HG02798 (cell line): ENCODE results near the gene EML6.
A peak's percentile ranks its signal among the peaks of the same experiment; 100 is the strongest.
"Not testable (repeated sequence)": the region's sequence is repeated elsewhere in the genome, so short reads cannot be mapped to it uniquely, and the experiment has no call there.

Source experiments
- ATAC-seq: cut with Tn5 transposase; IDR thresholded peaks from one replicate; pipeline ENCODE4 v1.9.1; 2021; ENCODE audit warnings: mild to moderate bottlenecking; ENCODE audit not compliant: unreplicated experiment, poor library complexity

EML6 gene

GRCh38 chr2:54979321-54980044 is 256.0 kb downstream of the EML6 start:
- ATAC-seq = no peak

- ATAC-seq = no peak
These were observed 257.9 kb downstream of the EML6 start for GRCh38 chr2:54981385-54981784.

- no peak for ATAC-seq
These were observed 260.1 kb downstream of the EML6 start for GRCh38 chr2:54983345-54984220.

GRCh38 chr2:54984476-54984875 is 261.0 kb downstream of the EML6 start:
- no peak for ATAC-seq

GRCh38 chr2:54986264-54986663 is 262.8 kb downstream of the EML6 start:
- no peak for ATAC-seq

- no peak for ATAC-seq
These were observed 265.1 kb downstream of the EML6 start for GRCh38 chr2:54988612-54989011.

- ATAC-seq = not testable (repeated sequence)
These were observed 267.2 kb downstream of the EML6 start for GRCh38 chr2:54990694-54991093.

GRCh38 chr2:54995553-54995952 is 272.1 kb downstream of the EML6 start:
- ATAC-seq = no peak

GRCh38 chr2:54997826-54998225 is 274.4 kb downstream of the EML6 start:
- no peak for ATAC-seq

- no peak for ATAC-seq
These were observed 275.7 kb downstream of the EML6 start for GRCh38 chr2:54999182-54999581.

GRCh38 chr2:55000341-55000740 is 276.9 kb downstream of the EML6 start:
- ATAC-seq = no peak

GRCh38 chr2:55001716-55002115 is 278.3 kb downstream of the EML6 start:
- no peak for ATAC-seq

GRCh38 chr2:55003706-55004639 is 280.5 kb downstream of the EML6 start:
- ATAC-seq = no peak

GRCh38 chr2:55006306-55006705 is 282.8 kb downstream of the EML6 start:
- no peak for ATAC-seq

- ATAC-seq = peak; percentile 18
These were observed 286.0 kb downstream of the EML6 start for GRCh38 chr2:55009277-55010060.

- peak; percentile 95 for ATAC-seq
These were observed 286.7 kb downstream of the EML6 start for GRCh38 chr2:55010149-55010591.

- no peak for ATAC-seq
These were observed 287.5 kb downstream of the EML6 start for GRCh38 chr2:55010915-55011314.

GRCh38 chr2:55011831-55012671 is 288.6 kb downstream of the EML6 start:
- ATAC-seq = no peak
